A673 (cell line): ENCODE data around the gene LRGUK. TPM values are rescaled to one million over a fixed set of nuclear protein-coding genes. Genes with fewer than 3 reads are reported as not detected.
A peak's percentile ranks its signal among the peaks of the same experiment; 100 is the strongest.

Experiments used
- BruUV-seq: library from RNA; stranded (reverse); fragments of 400-500 nt; replicated peaks from 2 replicates; lab custom pipeline; 2021; lab: Mats Ljungman, UMichigan
- CTCF ChIA-PET: fragments of 300-600 bp; sonication (Branson Sonifier 250); formaldehyde crosslinking; loops from one replicate; lab custom pipeline; 2022; ENCODE audit warnings: antibody characterized with exemption; lab: Charles Lee
- POLR2A ChIA-PET: fragments of 300-600 bp; sonication (Branson Sonifier 250); formaldehyde crosslinking; loops from one replicate; lab custom pipeline; 2022; ENCODE audit warnings: antibody characterized with exemption; ENCODE audit not compliant: low non-redundant PET; lab: Charles Lee
- DNase-seq: peaks from one replicate; pipeline ENCODE4 v3.0.0-alpha.2; 2015; ENCODE audit warnings: low spot score
- H3K27ac ChIP-seq: fragments of 200-600 bp; sonication (generic); 2 replicates; pipeline ENCODE4 v1.5.1; 2016; ENCODE audit warnings: mixed run types, low read depth, mild to moderate bottlenecking, mixed read lengths, antibody characterized with exemption, low read length; ENCODE audit not compliant: poor library complexity, severe bottlenecking
- H3K27me3 ChIP-seq: fragments of 200-600 bp; sonication (generic); replicated peaks from 2 replicates; pipeline ENCODE4 v1.6.1; 2017; ENCODE audit warnings: mixed run types, low read depth, mild to moderate bottlenecking, mixed read lengths, antibody characterized with exemption, low read length; ENCODE audit not compliant: insufficient read depth, poor library complexity
- H3K36me3 ChIP-seq: fragments of 200-600 bp; sonication (generic); 2 replicates; pipeline ENCODE4 v1.6.1; 2016; ENCODE audit warnings: mixed run types, mild to moderate bottlenecking, mixed read lengths, antibody characterized with exemption, low read length; ENCODE audit not compliant: insufficient read depth, poor library complexity, severe bottlenecking
- H3K4me1 ChIP-seq: fragments of 200-600 bp; sonication (generic); 2 replicates; pipeline ENCODE4 v1.6.1; 2017; ENCODE audit warnings: mixed run types, mild to moderate bottlenecking, mixed read lengths, antibody characterized with exemption, low read length; ENCODE audit not compliant: insufficient read depth, poor library complexity, severe bottlenecking
- H3K4me3 ChIP-seq: fragments of 200-600 bp; sonication (generic); 2 replicates; pipeline ENCODE4 v1.5.1; 2016; ENCODE audit warnings: low read depth, mixed run types, mild to moderate bottlenecking, mixed read lengths, low read length; ENCODE audit not compliant: poor library complexity, severe bottlenecking
- H3K9me3 ChIP-seq: fragments of 200-600 bp; sonication (generic); 2 replicates; pipeline ENCODE4 v1.6.1; 2016; ENCODE audit warnings: mixed run types, low read depth, mild to moderate bottlenecking, mixed read lengths, antibody characterized with exemption, low read length; ENCODE audit not compliant: poor library complexity, severe bottlenecking
- CTCF ChIP-seq: fragments of 300-800, 200-600 bp; sonication (generic); conservative IDR thresholded peaks from 2 replicates; pipeline ENCODE4 v1.5.1; 2017; ENCODE audit warnings: low read depth, mild to moderate bottlenecking, antibody characterized with exemption, low read length, moderate library complexity, mixed read lengths
- EZH2 ChIP-seq: fragments of 200-600 bp; sonication (generic); IDR thresholded peaks from 2 replicates; pipeline ENCODE4 v1.6.1; 2017; ENCODE audit warnings: borderline replicate concordance, low read depth, mild to moderate bottlenecking, mixed read lengths, antibody characterized with exemption, low read length; ENCODE audit not compliant: poor library complexity, severe bottlenecking
- intact Hi-C: fragments of 100-400 bp; cut with micrococcal nuclease; formaldehyde crosslinking; loops from one replicate; pipeline ENCODE4 v1.10.0; 2022; ENCODE audit not compliant: unreplicated experiment
- total RNA-seq: library from RNA; stranded (reverse); gene quantifications from 2 replicates; pipeline ENCODE4 v1.2.3, GENCODE V29; 2021

Gene LRGUK
- total RNA-seq, 1 experiment from 2014 or later, result 0.54 TPM

- intact Hi-C loops, result no loop called here
- Histone ChIP-seq H3K36me3 (no peaks in the 10 kb centered on the region), H3K4me1 (no peaks in the 10 kb centered on the region), H3K4me3 (no peak overlapping the region), H3K9me3 (no peaks in the 10 kb centered on the region), H3K27ac (no peak overlapping the region), H3K27me3 (no peaks in the 10 kb centered on the region)
- BruUV-seq, result no TSS peak
- TF ChIP-seq EZH2, result no peak
- TF ChIP-seq CTCF, result no peak
- no peak for DNase-seq
- CTCF ChIA-PET, result no interaction called here
- POLR2A ChIA-PET, result no interaction called here
Measured at GRCh38 chr7:134246761-134247160, 119.6 kb downstream of the LRGUK start.

GRCh38 chr7:134248196-134248595 lies 121.1 kb downstream of the LRGUK start:
- CTCF ChIA-PET, result no interaction called here
- Histone ChIP-seq H3K4me1 (no peaks in the 10 kb centered on the region), H3K36me3 (no peaks in the 10 kb centered on the region), H3K4me3 (no peak overlapping the region), H3K27ac (no peak overlapping the region), H3K9me3 (no peaks in the 10 kb centered on the region), H3K27me3 (no peaks in the 10 kb centered on the region)
- intact Hi-C loops, result no loop called here
- DNase-seq, result no peak
- no TSS peak for BruUV-seq
- POLR2A ChIA-PET, result no interaction called here
- TF ChIP-seq EZH2 (no peak), CTCF (no peak)

- Histone ChIP-seq H3K27ac (no peak overlapping the region), H3K4me3 (no peak overlapping the region), H3K4me1 (no peaks in the 10 kb centered on the region), H3K36me3 (no peaks in the 10 kb centered on the region), H3K27me3 (no peaks in the 10 kb centered on the region), H3K9me3 (no peaks in the 10 kb centered on the region)
- peak; percentile 9 for DNase-seq
- intact Hi-C loops, result no loop called here
- TF ChIP-seq CTCF (peak; percentile 26; the same call in 1 of the 2 replicates), EZH2 (no peak)
- ChIA-PET POLR2A (no interaction called here), CTCF (interaction anchor here (0.7 kb wide), 1 partner anchor 1854 kb away, joined by 3 read pairs; no protein-coding TSS in a partner anchor)
- no TSS peak for BruUV-seq
Measured at GRCh38 chr7:134254311-134254710, 127.2 kb downstream of the LRGUK start.
